ENCODE measurements around the gene XRCC4. TPM values are rescaled to one million over a fixed set of nuclear protein-coding genes. Genes with fewer than 3 reads are reported as not detected.

The XRCC4 gene
- total and polyA plus RNA-seq, 12 donors, result 2.4 to 15.8 (median 6.3) TPM

- intact Hi-C loops (cut with DNase I), result no loop called here
- Histone ChIP-seq H3K27me3 (no peaks in the 10 kb centered on the region), H3K36me3 (replicated peaks in 1 of 2) (no peaks in the 10 kb centered on the region), H3K4me1 (replicated peaks in 1 of 2) (no peaks in the 10 kb centered on the region), H3K9me3 (replicated peaks in 1 of 3) (no peaks in the 10 kb centered on the region), H3K27ac (no peak overlapping the region), H3K4me3 (no peak overlapping the region)
- no peak for DNase-seq
- TF ChIP-seq CTCF (IDR thresholded peaks at IDR 0.05) (no peak), POLR2A (IDR thresholded peaks at IDR 0.05) (no peak)
- WGBS, 4 donors, result 90 to 98% (median 95%) methylated on average over 2 of the region's 2 CpGs
Measured at GRCh38 chr5:83084336-83084735, 7.0 kb downstream of the XRCC4 start.

DNA sequence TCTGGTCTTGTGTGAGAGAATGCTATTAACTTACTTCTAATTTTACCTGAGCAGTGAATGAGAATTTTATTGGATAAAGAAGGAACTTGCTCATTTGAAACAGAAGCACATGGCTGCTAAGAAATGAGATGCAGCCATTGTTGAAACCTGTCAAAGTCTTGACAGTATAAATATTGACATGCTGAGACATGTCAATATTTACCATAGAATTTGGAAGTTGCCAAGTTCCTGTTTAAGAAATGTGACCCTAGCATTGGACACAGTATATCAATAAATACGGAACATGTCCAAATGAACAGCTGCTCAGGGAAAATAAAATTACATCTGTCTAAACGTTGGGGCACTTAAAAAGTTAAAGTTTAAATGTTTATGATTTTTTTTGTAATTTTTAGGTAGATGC, 7.8 kb downstream of the XRCC4 start:
- Histone ChIP-seq H3K9me3 (replicated peaks in 1 of 3) (no peaks in the 10 kb centered on the region), H3K36me3 (replicated peaks in 1 of 2) (no peaks in the 10 kb centered on the region), H3K4me3 (no peak overlapping the region), H3K27me3 (no peaks in the 10 kb centered on the region), H3K4me1 (replicated peaks in 1 of 2) (no peaks in the 10 kb centered on the region), H3K27ac (no peak overlapping the region)
- DNase-seq, result no peak
- 74 to 88% (median 79%) methylated on average over 2 of the region's 2 CpGs for WGBS, 4 donors
- intact Hi-C loops (cut with DNase I), result no loop called here
- TF ChIP-seq CTCF (IDR thresholded peaks at IDR 0.05) (no peak), POLR2A (IDR thresholded peaks at IDR 0.05) (no peak)

DNA sequence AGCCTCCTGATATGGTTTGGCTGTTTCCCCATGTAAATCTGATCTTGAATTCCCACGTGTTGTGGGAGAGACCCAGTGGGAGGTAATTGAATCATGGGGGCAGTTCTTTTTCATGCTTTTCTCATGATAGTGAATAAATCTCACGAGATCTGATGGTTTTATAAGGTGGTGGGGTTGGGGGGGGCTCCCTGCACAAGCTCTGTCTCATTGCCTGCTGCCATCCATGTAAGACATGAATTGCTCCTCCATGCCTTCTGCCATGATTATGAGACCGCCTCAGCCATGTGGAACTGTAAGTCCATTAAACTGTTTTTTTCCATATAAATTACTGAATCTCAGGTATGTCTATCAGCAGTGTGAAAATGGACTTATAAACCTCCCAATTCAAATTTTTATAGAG, 12.8 kb downstream of the XRCC4 start:
- H3K9me3 ChIP-seq (replicated peaks in 1 of 3), result no peaks in the 10 kb centered on the region
- 89 to 95% (median 91%) methylated on average over 3 of the region's 3 CpGs for WGBS, 4 donors
- H3K27ac ChIP-seq, result no peak overlapping the region
- H3K4me1 ChIP-seq (replicated peaks in 1 of 2), result no peaks in the 10 kb centered on the region
- H3K4me3 ChIP-seq, result no peak overlapping the region
- no peaks in the 10 kb centered on the region for H3K36me3 ChIP-seq (replicated peaks in 1 of 2)
- no peak for DNase-seq
- intact Hi-C loops (cut with DNase I), result no loop called here
- TF ChIP-seq POLR2A (IDR thresholded peaks at IDR 0.05) (no peak), CTCF (IDR thresholded peaks at IDR 0.05) (no peak)
- H3K27me3 ChIP-seq, result no peaks in the 10 kb centered on the region

DNA sequence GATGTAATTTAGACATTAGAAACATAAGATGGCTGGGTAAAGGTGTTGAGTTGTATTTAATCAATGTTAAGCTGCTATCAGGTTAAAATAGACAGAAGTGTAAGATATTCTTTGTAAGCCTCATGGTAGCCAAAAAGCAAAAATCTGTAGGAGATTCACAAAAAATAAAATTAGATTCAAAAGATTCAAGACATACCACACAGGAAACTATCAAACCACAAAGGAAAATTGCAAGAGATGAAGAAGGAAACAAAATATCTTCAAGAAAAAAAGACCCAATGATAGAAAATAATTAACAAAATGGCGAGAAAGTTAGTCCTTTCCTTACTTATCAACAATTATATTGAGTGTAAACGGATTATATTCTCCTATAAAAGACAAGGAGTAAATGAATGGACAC, 15.3 kb downstream of the XRCC4 start:
- DNase-seq, result no peak
- TF ChIP-seq POLR2A (IDR thresholded peaks at IDR 0.05) (no peak), CTCF (IDR thresholded peaks at IDR 0.05) (no peak)
- H3K27me3 ChIP-seq, result no peaks in the 10 kb centered on the region
- no peak overlapping the region for H3K27ac ChIP-seq
- H3K4me1 ChIP-seq (replicated peaks in 1 of 2), result no peaks in the 10 kb centered on the region
- no peaks in the 10 kb centered on the region for H3K36me3 ChIP-seq (replicated peaks in 1 of 2)
- H3K4me3 ChIP-seq, result no peak overlapping the region
- intact Hi-C loops (cut with DNase I), result no loop called here
- 87 to 96% (median 93%) methylated on average over 2 of the region's 2 CpGs for WGBS, 4 donors
- H3K9me3 ChIP-seq (replicated peaks in 1 of 3), result no peaks in the 10 kb centered on the region

All from adrenal gland (tissue), 12 donors.